ENCODE data around the gene VSTM5. TPM values are rescaled to one million over a fixed set of nuclear protein-coding genes. Genes with fewer than 3 reads are reported as not detected.

VSTM5 gene
- polyA plus RNA-seq, 12 donors: 0.12 to 0.98 (median 0.44) TPM; not detected in 2

DNA sequence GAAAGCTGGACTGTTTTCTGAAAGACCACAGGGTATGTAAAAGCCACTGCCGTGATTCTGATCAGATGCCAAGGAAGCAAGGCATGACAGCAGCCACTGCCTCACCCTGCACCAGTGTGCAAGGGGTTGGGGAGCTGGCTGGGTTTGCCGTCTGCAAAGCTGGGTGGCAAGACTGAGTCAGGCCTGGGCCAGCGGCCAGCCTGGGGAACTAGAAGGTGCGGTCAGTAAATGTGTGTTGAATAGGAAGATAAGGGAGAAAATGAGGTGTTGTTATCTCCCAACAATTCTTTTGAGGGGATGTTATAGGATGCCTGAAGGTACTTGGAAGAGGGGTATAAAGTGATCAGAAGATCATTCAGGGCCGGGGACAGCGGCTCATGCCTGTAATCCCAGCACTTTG, 8.0 kb downstream of the VSTM5 start:
- DNase-seq: no peak

DNA sequence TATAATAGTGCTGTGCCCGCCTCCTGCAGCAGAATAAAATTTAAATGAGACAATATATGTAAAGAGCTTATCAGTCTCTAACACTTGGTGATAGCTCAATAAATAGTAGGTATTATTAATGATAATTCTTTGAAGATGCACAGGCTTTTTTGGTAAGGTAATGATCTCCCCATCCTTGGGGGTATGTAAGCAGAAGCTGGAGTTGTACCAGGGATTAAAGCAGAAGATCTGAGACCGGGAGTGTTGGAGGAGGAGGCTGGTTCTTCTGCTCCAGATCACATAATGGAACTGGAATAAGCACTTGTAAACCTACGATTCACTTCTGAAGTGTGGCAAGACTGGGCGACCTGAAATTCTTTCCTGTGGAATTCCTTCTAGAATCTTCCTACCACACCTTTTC, 8.4 kb downstream of the VSTM5 start:
- no peak for DNase-seq

DNA sequence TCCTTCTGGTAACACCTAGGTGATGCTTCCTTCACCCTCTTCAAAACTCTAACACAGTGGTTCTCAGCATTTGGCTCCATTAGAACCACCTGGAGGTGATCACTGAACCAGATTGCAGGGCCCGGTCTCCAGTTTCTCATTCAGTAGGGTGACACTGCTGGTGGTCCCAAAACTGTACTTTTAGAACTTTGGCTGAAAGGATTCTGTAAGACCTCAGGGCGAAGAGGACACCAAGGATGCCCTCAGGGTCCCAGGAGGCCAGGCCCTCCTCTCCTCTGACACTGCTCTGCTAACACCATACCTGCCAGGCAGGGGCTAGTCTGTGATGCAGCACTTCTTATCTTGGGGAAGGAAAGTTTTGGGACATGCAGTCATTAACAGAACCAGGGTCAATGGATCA, 9.0 kb downstream of the VSTM5 start:
- DNase-seq: no peak

DNA sequence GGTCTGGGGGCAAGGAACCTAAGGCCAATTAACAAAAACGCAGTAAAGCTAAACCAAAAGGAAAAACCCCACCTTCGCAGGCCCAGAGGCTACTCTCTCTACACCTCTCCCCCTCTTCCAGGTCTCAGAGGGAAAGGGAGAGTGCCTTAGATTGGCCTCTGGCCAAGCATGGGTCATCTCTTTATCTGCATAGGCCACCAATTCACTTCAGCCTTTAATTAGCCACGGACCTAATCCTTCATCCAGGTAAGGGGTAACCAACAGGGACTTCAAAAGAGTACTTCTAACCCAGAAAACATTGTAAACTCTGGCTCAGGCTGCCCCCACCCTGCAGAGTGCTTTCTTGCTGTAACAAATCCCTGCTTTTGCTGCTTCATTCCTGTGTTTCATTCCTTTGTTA, 9.4 kb downstream of the VSTM5 start:
- DNase-seq: no peak

DNA sequence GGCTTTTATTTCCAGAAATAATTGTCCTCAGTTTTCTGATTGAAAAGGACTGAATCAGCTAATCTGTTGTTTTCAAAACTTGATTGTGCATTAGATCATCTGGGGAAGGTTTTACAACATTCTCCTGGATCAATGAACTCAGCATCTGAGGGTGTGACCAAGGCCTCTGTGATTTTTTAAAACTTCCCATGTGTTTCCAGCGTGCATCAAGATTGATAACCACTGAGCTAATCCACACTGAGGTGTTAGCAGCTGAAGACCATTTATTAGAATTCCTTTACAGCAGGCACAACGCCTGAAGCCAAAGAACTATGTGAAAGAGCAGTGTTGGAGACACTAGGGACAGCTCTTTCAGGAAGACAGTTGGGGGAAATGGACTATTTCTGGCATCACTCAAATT, 10.2 kb downstream of the VSTM5 start:
- no peak for DNase-seq

DNA sequence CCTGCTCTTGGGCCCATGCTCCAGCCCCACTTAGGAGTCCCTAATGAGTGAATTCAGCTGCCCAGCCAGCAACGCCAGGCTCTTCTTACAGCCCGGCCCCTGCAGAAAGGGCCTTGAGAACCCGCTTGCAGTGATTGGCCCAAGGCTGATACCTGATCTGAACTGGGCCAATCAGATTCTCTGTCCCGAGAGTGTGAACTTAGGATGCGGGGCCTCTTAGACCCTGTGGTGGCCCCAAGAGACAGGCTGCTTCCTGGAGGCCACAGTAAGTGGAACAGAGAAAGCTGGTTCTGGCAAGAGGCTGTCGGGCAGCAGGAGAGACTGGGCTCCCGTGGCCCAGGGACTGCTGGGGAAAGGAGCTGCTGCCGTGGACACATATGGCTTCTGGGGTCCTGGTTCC, 11.5 kb downstream of the VSTM5 start:
- no peak for DNase-seq

DNA sequence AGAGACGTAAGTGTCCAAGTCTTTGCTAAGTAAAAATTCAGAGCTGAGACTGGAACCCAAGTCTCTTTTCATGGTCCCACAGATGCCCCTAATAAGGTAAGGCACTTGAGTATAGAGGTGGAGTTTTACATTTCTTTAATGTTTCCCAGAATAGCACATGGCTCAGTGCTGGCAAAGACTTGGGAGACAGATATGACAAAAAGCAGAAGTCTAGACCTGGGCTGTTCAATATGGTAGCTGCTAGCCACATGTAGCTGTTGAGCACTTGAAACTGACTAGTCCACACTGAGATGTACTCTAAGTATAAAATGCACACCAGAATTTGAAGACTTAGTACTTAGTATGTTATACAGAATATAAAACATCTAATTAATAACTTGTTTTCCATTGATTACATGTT, 17.6 kb downstream of the VSTM5 start:
- DNase-seq: no peak

DNA sequence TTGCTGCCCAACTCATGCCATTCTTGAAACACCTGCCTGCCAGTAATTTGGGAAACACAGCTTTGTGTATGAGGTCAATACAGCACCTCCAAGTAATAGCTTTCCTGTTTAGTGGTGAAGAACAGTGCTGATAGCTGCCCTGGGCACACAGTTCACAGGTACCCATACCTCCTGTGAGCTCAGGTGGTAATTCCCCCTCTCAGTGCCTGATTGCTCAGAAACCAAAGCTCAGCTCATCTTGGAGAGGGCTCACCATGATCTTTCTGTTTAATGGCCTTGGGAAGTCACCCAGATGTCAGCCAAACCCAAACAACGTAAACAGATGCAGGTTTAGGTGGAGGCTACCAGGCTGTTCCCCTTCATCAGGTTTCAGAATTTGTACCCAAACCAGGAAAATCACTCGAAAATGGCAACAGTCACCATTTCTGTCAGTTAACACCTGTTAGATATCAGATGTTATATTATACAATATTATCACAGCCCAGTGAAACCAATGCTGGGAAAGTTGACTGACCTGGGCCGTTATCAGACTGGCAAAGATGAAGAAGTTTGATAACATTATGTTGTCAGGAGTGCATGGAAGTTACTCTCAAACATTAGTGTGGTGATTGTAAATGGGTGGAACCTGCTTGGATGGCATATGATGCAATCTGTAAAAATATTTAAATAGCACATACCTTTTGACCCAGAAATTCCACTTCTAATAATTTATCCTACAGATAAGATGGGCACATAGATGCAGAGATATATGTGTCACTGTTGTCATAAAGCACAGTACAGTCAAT, 18.9 kb downstream of the VSTM5 start:
- DNase-seq: no peak

DNA sequence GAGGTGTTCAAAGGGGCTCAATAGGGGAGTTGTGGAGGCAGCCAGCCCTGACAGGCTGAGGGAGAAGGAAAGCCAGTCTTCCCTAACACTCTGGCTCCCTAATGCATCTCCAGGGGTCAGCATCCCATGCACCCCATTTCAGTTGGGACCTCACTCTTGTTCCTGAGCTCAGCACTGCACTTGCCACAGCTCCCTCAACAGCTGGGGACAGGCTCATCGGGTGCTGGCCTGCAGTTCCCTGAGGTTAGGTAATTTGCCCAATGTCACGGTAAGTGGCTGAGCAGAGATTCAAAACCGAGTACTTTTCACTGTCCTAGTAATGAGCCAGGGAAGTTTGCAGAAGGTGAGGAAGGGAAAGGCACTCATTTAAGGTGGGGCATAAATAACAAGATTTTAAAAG, 20.8 kb downstream of the VSTM5 start:
- DNase-seq: no peak

DNA sequence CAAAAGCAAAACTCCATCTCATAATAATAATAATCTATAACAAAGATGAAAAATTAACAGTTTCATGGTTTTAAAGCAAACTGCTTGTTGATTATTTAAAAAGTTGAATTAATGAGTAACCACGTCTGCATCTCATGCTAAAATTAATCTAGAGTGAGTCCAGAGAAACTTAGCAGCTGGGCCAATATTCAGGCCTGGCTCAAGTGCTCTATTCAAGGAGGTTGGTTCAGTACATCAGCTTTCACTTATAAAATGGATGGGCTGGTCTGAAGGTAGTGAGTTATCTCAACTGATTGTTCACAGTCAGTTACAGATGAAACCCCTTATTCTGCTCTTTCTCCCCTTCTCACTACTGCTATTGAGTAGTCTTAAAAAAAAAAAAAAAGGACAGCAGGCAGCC, 23.1 kb downstream of the VSTM5 start:
- no peak for DNase-seq

DNA sequence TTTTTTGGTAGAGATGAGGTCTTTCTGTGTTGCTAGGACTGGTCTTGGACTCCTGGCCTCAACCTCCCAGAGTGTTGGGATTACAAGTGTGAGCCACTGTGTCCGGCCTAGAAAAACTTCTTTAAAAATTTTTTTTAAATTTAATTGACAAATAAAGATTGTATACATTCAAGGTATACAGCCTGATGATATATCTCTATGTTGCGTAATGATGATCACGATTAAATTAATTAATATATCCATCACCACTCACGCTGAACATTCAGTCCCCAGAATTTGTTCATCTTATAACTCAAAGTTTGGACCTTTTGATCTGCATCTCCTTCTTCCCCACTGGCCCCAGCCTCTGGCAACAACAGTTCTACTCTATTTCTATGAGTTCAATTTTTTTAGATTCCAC, 27.2 kb downstream of the VSTM5 start:
- DNase-seq: no peak

DNA sequence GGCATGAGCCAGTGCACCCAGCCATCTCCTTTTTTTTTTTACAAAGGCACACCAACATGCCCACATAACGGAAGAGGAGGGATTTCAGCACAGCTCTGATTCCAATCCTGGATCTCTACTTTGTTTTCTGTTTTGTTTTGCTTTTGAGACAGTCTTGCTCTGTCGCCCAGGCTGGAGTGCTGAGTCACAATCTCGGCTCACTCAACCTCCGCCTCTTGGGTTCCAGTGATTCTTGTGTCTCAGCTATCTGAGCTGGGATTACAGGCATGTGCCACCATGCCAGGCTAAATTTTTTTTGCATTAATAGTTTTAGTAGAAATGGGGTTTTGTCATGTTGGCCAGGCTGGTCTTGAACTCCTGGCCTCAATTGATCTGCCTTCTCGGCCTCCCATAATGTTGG, 28.1 kb downstream of the VSTM5 start:
- no peak for DNase-seq

DNA sequence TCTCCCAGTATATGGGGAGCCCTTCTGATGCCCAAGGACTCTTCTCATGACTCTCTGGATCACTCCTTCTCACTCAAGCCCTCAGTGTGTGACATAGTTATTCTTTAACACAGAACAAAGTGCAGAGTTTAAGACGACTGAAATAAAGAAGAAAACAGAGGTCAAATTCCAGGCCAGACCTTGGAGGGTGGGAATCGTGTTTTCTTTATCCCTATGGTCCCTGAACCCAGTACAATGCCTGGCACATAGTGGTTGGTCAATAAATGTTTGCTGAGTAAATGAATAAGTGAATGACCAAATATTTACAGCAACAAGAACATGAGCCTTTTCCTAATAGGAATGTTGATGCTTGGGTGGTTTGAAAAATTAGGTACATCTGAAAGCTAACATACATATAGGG, 28.8 kb downstream of the VSTM5 start:
- no peak for DNase-seq

DNA sequence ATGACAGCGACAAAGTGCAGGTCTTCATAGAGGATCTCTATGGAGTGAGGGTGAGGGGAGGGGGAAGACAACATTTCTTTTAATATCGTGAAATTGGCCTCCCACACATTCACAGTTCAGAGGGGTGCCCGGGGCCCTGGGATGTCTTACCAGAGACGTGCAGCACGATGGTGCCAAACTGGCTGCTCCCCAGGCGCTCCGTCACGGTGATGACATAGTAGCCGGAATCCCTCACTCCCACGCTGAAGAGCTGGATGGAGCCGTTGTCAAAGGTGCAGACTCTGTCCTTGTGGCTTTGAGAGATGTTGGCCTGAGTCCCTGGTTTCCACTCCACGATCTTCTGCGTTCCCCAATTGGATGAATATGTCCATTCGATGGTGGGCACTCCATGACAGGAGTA, 29.6 kb downstream of the VSTM5 start:
- DNase-seq: no peak

DNA sequence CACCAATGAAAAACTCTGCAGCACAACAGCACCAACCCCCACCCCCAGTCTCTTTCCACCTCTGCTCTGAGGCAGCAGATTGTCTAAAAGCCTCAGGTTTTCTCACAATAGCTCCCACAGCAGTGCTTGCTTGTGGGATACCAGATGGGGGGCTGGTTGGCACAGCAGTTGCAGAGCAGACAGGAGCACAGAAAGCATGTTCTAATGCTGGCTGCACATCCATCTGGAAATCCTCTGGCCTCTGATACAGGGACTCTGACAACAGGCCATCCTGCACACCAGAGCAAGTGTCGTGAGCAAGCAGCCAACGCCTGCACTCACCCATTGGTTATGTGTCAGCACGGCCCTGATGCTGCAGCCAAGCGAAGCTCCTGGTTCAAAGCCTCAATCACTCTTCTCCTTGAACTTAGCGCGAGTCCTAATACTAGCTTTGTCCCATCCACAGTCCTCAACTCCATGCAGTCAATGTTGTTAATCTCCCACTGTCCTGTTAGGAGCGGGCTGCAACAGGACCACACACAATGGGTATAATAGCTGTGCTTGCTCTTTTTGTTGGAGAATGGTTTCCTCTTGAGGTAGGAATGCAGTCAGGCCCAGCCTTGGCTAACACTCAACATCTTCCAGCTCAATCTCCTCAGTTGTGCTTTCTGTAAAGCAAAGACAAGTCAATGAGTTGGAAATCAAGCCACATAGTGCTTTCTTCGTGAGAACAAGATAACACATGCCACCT, 30.3 kb downstream of the VSTM5 start:
- DNase-seq: no peak

DNA sequence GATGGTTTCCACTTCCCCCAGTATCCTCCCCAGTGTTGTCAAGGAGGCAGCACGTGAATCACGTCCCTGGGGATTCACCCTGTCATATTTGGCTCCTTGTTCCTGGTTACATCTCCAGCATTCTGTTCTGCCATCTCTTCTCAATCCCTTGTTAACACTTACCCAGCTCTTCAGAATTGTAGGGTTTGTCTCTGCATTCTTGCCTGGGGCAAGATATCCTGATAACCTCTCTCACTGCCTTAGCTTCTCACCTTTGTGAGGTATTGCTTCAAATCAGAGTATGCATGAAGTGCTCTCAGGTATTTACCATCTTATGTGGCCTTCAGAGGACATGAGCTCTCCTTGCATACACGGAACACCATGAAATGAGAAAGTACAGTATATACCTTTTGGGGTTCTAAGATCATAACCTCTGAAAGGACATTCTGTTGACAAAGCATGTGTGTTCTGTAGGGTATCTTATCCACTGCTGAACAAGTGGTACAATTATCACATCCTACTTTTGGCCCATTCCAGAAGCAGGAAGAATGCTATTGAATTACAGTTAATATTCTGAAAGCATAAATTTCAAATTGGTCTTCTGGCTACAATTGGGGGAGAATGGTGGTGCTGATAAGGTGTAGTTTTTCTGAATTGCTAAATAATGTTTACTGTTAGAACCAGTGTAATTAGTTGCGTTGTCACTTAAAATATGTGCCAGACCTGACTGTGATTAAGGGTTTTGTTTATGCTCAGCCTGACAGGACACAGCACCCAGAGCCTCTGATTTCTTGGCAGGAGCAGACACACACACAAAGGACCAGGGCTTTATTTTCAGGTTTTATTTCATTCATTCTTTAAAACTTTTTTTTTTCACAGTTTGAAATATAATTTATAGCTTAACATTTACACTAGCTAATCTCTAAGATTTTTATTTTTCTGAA, 32.7 kb downstream of the VSTM5 start:
- DNase-seq: no peak

DNA sequence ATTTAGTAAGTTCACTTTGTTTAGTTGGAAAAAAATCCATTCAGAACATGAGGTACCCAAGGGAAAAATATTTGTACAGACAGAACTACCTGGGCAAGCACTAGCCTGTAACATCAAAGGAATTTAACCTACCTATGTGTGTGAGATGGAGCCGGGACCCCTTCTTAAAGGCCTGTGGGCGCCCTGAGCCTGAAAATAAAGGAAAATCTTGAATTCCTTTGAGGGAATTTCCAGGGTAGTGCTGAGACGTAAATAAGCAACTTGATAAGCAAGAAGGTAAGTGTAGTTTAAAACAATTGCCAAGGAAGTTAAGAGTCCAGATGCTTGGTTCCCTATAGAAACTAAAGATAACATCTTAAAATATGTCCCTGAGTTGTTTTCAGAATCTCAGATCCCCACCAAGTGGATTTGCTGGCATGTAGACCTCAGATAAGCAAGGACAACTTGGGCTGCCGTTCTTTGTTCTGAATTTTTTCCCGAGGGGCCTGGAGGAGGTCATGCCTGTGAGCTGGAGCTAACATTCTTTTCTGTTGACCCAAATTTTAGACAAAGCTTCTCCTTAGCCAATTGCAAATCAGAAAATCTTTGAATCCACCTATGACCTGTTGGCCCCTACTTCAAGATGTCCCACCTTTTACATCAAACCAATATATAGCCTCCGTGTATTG, 35.3 kb downstream of the VSTM5 start:
- DNase-seq: no peak

DNA sequence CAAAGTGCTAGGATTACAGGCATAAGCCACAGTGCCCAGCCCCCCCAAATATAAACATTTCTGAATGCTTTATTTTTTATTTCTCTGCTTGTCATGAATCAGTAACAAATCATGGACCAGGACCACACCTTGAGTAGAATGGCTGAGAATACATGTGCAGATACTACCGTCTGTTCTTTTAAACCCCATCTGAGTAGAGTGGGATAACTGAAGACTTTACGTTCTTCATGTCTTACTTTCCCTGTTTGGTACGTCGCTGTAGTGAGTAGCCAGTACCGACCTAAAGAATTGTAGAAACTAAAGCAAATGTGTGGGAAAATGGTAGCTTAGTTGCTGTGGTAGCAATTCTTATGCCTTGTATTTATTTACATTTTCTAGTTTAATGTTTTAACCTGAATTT, 36.4 kb downstream of the VSTM5 start:
- DNase-seq: no peak

DNA sequence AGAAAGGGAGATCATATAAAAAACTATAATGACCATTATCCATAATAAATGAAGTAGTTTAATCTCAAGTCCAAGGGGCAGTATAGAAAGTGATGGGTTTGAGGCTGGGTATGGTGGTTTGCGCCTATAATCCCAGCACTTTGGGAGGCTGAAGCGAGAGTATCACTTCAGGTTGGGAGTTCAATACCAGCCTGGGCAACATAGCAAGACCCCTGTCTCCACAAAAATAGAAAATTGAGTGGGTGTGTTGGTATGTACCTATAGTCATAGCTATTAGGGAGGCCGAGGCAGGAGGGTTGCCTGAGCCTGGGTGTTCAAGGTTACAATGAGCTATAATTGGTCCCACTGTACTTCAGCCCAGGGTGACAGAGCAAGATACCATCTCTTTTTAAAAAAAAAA, 42.4 kb downstream of the VSTM5 start:
- DNase-seq: no peak

DNA sequence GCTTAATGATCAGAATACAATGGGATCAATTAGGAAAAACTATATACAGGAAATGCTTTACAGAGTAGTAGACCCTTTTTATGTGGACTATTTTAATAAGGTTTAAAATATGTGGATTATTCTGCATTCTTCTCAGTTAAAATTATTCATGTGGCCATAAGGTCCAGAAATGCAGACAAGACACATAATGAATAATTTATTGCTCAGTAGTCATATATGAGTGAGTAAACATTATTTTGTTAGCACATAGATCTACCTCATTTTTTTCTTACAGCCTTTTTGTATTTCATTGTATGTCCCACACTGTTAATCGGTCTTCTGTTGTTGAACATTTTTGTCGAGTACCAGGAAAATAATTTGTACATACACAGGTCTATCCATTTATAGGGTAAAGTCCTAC, 45.5 kb downstream of the VSTM5 start:
- no peak for DNase-seq

DNA sequence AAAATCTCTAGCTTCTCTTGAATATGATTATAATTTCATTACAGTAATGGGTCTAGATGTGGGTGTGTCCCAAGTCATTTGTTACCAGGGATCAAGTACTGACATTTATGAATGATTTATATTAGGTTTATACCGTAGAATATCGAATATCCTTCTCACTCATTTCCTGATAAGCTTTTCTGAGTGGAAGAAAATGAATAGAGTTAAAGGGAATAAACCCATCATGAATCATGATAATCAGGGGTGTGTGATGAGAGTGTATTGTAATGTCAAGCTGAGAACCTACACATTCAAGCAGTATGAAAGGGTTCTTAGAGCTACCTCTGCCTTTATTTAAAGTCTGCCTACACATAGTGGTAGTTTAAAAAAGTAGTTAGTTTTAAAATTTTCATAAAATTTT, 49.1 kb downstream of the VSTM5 start:
- DNase-seq: no peak
